HEK293 (cell line): ENCODE results near the gene OPCML.

Source experiments
- BCL6B ChIP-seq: fragments of 450-650 bp; formaldehyde crosslinking; IDR thresholded peaks from 2 replicates; pipeline ENCODE4 v1.5.1; 2017; ENCODE audit warnings: missing biosample characterization, missing genetic modification characterization
- CTCF ChIP-seq: fragments of 450-650 bp; formaldehyde crosslinking; IDR thresholded peaks from 2 replicates; pipeline ENCODE4 v1.5.1; 2016; ENCODE audit warnings: missing biosample characterization, missing genetic modification characterization
- PRDM10 ChIP-seq: fragments of 450-650 bp; formaldehyde crosslinking; IDR thresholded peaks from 2 replicates; pipeline ENCODE4 v1.5.1; 2016; ENCODE audit warnings: missing biosample characterization, missing genetic modification characterization
- ZBTB20 ChIP-seq: fragments of 450-650 bp; formaldehyde crosslinking; IDR thresholded peaks from 2 replicates; pipeline ENCODE4 v1.5.1; 2016; ENCODE audit warnings: missing biosample characterization, missing genetic modification characterization
- ZBTB21 ChIP-seq: fragments of 450-650 bp; formaldehyde crosslinking; IDR thresholded peaks from 2 replicates; pipeline ENCODE4 v1.5.1; 2017; ENCODE audit warnings: missing biosample characterization, missing genetic modification characterization
- ZBTB26 ChIP-seq: fragments of 450-650 bp; formaldehyde crosslinking; optimal IDR thresholded peaks from 2 replicates; pipeline ENCODE3; 2016; ENCODE audit warnings: missing biosample characterization, mild to moderate bottlenecking, missing genetic modification characterization
- ZNF112 ChIP-seq: fragments of 450-650 bp; formaldehyde crosslinking; IDR thresholded peaks from 2 replicates; pipeline ENCODE4 v1.5.0; 2017; ENCODE audit warnings: missing biosample characterization, missing genetic modification characterization
- ZNF175 ChIP-seq: fragments of 450-650 bp; formaldehyde crosslinking; IDR thresholded peaks from 2 replicates; pipeline ENCODE4 v1.5.1; 2016; ENCODE audit warnings: missing biosample characterization, missing genetic modification characterization
- ZNF24 ChIP-seq: fragments of 450-650 bp; formaldehyde crosslinking; IDR thresholded peaks from 2 replicates; pipeline ENCODE4 v1.5.1; 2016; ENCODE audit warnings: missing biosample characterization, missing genetic modification characterization
- ZNF335 ChIP-seq: fragments of 450-650 bp; formaldehyde crosslinking; conservative IDR thresholded peaks from 2 replicates; pipeline ENCODE4 v1.5.1; 2016; ENCODE audit warnings: missing biosample characterization, missing genetic modification characterization
- ZNF596 ChIP-seq: fragments of 450-650 bp; IDR thresholded peaks from 2 replicates; pipeline ENCODE4 v1.5.0; 2018; ENCODE audit warnings: missing biosample characterization, mild to moderate bottlenecking, missing genetic modification characterization, moderate library complexity
- ZNF623 ChIP-seq: fragments of 450-650 bp; formaldehyde crosslinking; IDR thresholded peaks from 2 replicates; pipeline ENCODE4 v1.5.1; 2016; ENCODE audit warnings: missing biosample characterization, missing genetic modification characterization
- ZNF704 ChIP-seq: fragments of 450-650 bp; formaldehyde crosslinking; IDR thresholded peaks from 2 replicates; pipeline ENCODE4 v1.5.1; 2016; ENCODE audit warnings: missing biosample characterization, missing genetic modification characterization
- ZSCAN18 ChIP-seq: fragments of 450-650 bp; formaldehyde crosslinking; IDR thresholded peaks from 2 replicates; pipeline ENCODE4 v1.5.1; 2016; ENCODE audit warnings: missing biosample characterization, missing genetic modification characterization

- no peak for TF ChIP-seq ZBTB21 (tag by site-specific recombination)
- TF ChIP-seq ZNF704 (tag by site-specific recombination) = no peak
- no peak for TF ChIP-seq ZNF175 (tag by site-specific recombination)
- no peak for TF ChIP-seq ZNF623
- no peak for TF ChIP-seq ZBTB20 (tag by site-specific recombination)
- TF ChIP-seq ZSCAN18 (tag by site-specific recombination) = no peak
- no peak for TF ChIP-seq PRDM10 (tag by site-specific recombination)
- TF ChIP-seq CTCF (tag by site-specific recombination) = no peak
- TF ChIP-seq ZNF24 (tag by site-specific recombination) = no peak
- TF ChIP-seq ZNF112 (tag by site-specific recombination) = no peak
- TF ChIP-seq BCL6B (tag by site-specific recombination) = no peak
- no peak for TF ChIP-seq ZBTB26
- no peak for TF ChIP-seq ZNF596 (tag by site-specific recombination)
- TF ChIP-seq ZNF335 (tag by site-specific recombination) = no peak
Observed at GRCh38 chr11:132743601-132744000, 788.7 kb downstream of the OPCML start.
